HG02852 (cell line): Measurements from ENCODE around the gene TRIM25.
A peak's percentile ranks its signal among the peaks of the same experiment; 100 is the strongest.

Source experiments
- ATAC-seq: cut with Tn5 transposase; IDR thresholded peaks from one replicate; pipeline ENCODE4 v1.9.1; 2021; ENCODE audit warnings: mild to moderate bottlenecking, moderate library complexity; ENCODE audit not compliant: unreplicated experiment

Gene TRIM25

GRCh38 chr17:56868716-56869115 lies 45.1 kb downstream of the TRIM25 start:
- no peak for ATAC-seq

GRCh38 chr17:56867948-56868376 lies 45.9 kb downstream of the TRIM25 start:
- ATAC-seq: no peak

- no peak for ATAC-seq
Measured at GRCh38 chr17:56866496-56866895, 47.4 kb downstream of the TRIM25 start.

GRCh38 chr17:56866076-56866475 lies 47.8 kb downstream of the TRIM25 start:
- no peak for ATAC-seq

- ATAC-seq: no peak
Measured at GRCh38 chr17:56863974-56864373, 49.9 kb downstream of the TRIM25 start.

- no peak for ATAC-seq
Measured at GRCh38 chr17:56861899-56862298, 52.0 kb downstream of the TRIM25 start.

- peak; percentile 85 for ATAC-seq
Measured at GRCh38 chr17:56851008-56851407, 62.8 kb downstream of the TRIM25 start.

GRCh38 chr17:56850591-56850990 lies 63.3 kb downstream of the TRIM25 start:
- ATAC-seq: peak; percentile 36

GRCh38 chr17:56849131-56849530 lies 64.7 kb downstream of the TRIM25 start:
- no peak for ATAC-seq

GRCh38 chr17:56847106-56847505 lies 66.7 kb downstream of the TRIM25 start:
- no peak for ATAC-seq

GRCh38 chr17:56845934-56846333 lies 67.9 kb downstream of the TRIM25 start:
- no peak for ATAC-seq

- ATAC-seq: no peak
Measured at GRCh38 chr17:56842577-56842976, 71.3 kb downstream of the TRIM25 start.

GRCh38 chr17:56838687-56839086 lies 75.2 kb downstream of the TRIM25 start:
- ATAC-seq: no peak
